ENCODE data around the gene TECPR2. TPM values are rescaled to one million over a fixed set of nuclear protein-coding genes. Genes with fewer than 3 reads are reported as not detected.

Gene TECPR2
- total and polyA plus RNA-seq, 2 of the 13 experiments (the other 11 are each of a cell fraction or from before 2014, with no cell fraction given): 3.5 to 5.7 TPM

- no peak for TF ChIP-seq MXD3 (CRISPR knock-in tag; IDR thresholded peaks at IDR 0.05)
- TF ChIP-seq TEAD3 (CRISPR knock-in tag; optimal IDR thresholded peaks at IDR 0.05; ENCODE audit: borderline replicate concordance): no peak
- TF ChIP-seq ZNF503 (CRISPR knock-in tag; IDR thresholded peaks at IDR 0.05): no peak
- no peak for TF ChIP-seq SOX6 (IDR thresholded peaks at IDR 0.05)
- TF ChIP-seq SOX6 (CRISPR knock-in tag; IDR thresholded peaks at IDR 0.05): no peak
- TF ChIP-seq, protein P1, sequence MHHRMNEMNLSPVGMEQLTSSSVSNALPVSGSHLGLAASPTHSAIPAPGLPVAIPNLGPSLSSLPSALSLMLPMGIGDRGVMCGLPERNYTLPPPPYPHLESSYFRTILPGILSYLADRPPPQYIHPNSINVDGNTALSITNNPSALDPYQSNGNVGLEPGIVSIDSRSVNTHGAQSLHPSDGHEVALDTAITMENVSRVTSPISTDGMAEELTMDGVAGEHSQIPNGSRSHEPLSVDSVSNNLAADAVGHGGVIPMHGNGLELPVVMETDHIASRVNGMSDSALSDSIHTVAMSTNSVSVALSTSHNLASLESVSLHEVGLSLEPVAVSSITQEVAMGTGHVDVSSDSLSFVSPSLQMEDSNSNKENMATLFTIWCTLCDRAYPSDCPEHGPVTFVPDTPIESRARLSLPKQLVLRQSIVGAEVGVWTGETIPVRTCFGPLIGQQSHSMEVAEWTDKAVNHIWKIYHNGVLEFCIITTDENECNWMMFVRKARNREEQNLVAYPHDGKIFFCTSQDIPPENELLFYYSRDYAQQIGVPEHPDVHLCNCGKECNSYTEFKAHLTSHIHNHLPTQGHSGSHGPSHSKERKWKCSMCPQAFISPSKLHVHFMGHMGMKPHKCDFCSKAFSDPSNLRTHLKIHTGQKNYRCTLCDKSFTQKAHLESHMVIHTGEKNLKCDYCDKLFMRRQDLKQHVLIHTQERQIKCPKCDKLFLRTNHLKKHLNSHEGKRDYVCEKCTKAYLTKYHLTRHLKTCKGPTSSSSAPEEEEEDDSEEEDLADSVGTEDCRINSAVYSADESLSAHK (CRISPR knock-in tag; IDR thresholded peaks at IDR 0.05; ENCODE audit: borderline replicate concordance): no peak
- no peak for TF ChIP-seq THAP9 (CRISPR knock-in tag; IDR thresholded peaks at IDR 0.05; ENCODE audit: borderline replicate concordance)
- no peak for TF ChIP-seq SATB2 (CRISPR knock-in tag; IDR thresholded peaks at IDR 0.05)
- no peak for TF ChIP-seq ZNF33A (CRISPR knock-in tag; IDR thresholded peaks at IDR 0.05; ENCODE audit: borderline replicate concordance)
- TF ChIP-seq, protein P2, sequence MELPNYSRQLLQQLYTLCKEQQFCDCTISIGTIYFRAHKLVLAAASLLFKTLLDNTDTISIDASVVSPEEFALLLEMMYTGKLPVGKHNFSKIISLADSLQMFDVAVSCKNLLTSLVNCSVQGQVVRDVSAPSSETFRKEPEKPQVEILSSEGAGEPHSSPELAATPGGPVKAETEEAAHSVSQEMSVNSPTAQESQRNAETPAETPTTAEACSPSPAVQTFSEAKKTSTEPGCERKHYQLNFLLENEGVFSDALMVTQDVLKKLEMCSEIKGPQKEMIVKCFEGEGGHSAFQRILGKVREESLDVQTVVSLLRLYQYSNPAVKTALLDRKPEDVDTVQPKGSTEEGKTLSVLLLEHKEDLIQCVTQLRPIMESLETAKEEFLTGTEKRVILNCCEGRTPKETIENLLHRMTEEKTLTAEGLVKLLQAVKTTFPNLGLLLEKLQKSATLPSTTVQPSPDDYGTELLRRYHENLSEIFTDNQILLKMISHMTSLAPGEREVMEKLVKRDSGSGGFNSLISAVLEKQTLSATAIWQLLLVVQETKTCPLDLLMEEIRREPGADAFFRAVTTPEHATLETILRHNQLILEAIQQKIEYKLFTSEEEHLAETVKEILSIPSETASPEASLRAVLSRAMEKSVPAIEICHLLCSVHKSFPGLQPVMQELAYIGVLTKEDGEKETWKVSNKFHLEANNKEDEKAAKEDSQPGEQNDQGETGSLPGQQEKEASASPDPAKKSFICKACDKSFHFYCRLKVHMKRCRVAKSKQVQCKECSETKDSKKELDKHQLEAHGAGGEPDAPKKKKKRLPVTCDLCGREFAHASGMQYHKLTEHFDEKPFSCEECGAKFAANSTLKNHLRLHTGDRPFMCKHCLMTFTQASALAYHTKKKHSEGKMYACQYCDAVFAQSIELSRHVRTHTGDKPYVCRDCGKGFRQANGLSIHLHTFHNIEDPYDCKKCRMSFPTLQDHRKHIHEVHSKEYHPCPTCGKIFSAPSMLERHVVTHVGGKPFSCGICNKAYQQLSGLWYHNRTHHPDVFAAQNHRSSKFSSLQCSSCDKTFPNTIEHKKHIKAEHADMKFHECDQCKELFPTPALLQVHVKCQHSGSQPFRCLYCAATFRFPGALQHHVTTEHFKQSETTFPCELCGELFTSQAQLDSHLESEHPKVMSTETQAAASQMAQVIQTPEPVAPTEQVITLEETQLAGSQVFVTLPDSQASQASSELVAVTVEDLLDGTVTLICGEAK (IDR thresholded peaks at IDR 0.05): no peak
- TF ChIP-seq, protein P2 (CRISPR knock-in tag; IDR thresholded peaks at IDR 0.05): no peak
These were observed 177.0 kb downstream of the TECPR2 start (continued) for GRCh38 chr14:102539544-102540314.
